Measurements from ENCODE around the gene PPFIA2. TPM values are rescaled to one million over a fixed set of nuclear protein-coding genes. Genes with fewer than 3 reads are reported as not detected.

Gene PPFIA2
- total RNA-seq, 1 donor from 2014 or later: not detected

DNA sequence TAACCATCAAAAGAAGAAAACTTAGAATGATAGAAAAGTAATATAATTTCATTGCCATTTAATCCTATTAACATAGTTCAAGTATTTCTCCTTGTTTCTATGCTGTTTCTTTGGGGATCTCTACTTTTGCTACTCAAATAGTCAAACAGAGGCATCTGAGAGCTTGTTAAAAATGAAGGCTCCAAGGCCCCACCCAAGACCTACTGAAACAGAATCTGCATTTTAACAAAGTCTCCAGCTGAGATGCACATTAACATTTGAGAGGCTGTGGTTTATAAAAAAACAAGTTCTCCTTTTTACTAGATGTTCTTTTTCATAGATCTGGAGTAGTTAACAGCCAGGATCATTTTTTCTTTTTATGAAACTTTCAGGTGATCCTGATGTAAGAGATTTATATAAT, 31.8 kb downstream of the PPFIA2 start:
- no peak for DNase-seq
- CTCF ChIA-PET: no interaction called here
- intact Hi-C loops (cut with micrococcal nuclease): no loop called here
- Mint-ChIP-seq H3K27ac (no peak overlapping the region), H3K4me3 (no peak overlapping the region), H3K9me3 (no peaks in the 10 kb centered on the region), H3K36me3 (ENCODE audit: low read depth) (no peaks in the 10 kb centered on the region), H3K27me3 (no peaks in the 10 kb centered on the region), H3K4me1 (no peaks in the 10 kb centered on the region)
- no peak for ATAC-seq (ENCODE audit: low read depth)
- POLR2A ChIA-PET: no interaction called here
- TF ChIP-seq, protein P1, sequence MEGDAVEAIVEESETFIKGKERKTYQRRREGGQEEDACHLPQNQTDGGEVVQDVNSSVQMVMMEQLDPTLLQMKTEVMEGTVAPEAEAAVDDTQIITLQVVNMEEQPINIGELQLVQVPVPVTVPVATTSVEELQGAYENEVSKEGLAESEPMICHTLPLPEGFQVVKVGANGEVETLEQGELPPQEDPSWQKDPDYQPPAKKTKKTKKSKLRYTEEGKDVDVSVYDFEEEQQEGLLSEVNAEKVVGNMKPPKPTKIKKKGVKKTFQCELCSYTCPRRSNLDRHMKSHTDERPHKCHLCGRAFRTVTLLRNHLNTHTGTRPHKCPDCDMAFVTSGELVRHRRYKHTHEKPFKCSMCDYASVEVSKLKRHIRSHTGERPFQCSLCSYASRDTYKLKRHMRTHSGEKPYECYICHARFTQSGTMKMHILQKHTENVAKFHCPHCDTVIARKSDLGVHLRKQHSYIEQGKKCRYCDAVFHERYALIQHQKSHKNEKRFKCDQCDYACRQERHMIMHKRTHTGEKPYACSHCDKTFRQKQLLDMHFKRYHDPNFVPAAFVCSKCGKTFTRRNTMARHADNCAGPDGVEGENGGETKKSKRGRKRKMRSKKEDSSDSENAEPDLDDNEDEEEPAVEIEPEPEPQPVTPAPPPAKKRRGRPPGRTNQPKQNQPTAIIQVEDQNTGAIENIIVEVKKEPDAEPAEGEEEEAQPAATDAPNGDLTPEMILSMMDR (IDR thresholded peaks at IDR 0.05): no peak

DNA sequence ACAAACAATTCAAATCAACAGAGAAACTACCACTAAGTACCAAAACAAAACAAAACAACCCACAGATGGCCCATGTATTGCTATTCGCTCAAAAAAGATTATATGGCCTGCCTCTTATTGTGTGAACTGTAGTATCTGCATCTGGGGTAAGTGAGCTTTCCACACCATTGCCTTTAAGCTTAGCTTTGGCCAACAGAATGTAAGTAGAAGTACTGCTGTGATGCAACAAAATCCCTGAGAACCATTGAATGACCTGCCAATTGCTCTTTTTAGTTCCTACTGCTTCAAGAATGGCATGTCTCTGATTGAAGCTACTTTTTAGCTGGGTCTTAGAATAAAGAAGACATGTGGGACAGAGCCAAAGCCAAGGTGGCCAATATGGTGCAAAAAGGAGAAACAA, 32.5 kb downstream of the PPFIA2 start:
- Mint-ChIP-seq H3K36me3 (ENCODE audit: low read depth) (no peaks in the 10 kb centered on the region), H3K27me3 (no peaks in the 10 kb centered on the region), H3K4me3 (no peak overlapping the region), H3K9me3 (no peaks in the 10 kb centered on the region), H3K4me1 (no peaks in the 10 kb centered on the region), H3K27ac (no peak overlapping the region)
- CTCF ChIA-PET: no interaction called here
- DNase-seq: no peak
- POLR2A ChIA-PET: no interaction called here
- ATAC-seq (ENCODE audit: low read depth): no peak
- TF ChIP-seq, protein P1 (IDR thresholded peaks at IDR 0.05): no peak
- intact Hi-C loops (cut with micrococcal nuclease): no loop called here

DNA sequence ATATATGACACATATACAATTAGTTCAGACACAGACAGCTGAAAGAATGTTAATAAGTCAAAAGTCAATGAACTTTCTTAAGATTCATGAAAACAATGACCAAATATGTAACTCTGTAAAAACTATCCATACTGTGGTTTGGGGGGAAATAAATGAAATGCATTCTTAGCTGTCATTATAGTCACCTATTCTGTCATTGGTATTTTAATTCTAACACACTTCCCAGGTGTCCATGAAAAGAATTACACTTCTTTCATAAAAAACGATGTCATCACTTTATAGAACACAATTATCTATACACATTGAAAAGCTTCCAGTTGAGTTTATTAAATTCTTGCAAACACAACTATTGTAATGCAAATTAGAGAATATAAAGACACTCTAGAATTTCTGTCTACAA, 35.8 kb downstream of the PPFIA2 start:
- Mint-ChIP-seq H3K4me1 (no peaks in the 10 kb centered on the region), H3K36me3 (ENCODE audit: low read depth) (no peaks in the 10 kb centered on the region), H3K9me3 (no peaks in the 10 kb centered on the region), H3K4me3 (no peak overlapping the region), H3K27ac (no peak overlapping the region), H3K27me3 (no peaks in the 10 kb centered on the region)
- intact Hi-C loops (cut with micrococcal nuclease): no loop called here
- TF ChIP-seq, protein P1 (IDR thresholded peaks at IDR 0.05): no peak
- CTCF ChIA-PET: no interaction called here
- POLR2A ChIA-PET: no interaction called here
- no peak for DNase-seq
- ATAC-seq (ENCODE audit: low read depth): no peak

DNA sequence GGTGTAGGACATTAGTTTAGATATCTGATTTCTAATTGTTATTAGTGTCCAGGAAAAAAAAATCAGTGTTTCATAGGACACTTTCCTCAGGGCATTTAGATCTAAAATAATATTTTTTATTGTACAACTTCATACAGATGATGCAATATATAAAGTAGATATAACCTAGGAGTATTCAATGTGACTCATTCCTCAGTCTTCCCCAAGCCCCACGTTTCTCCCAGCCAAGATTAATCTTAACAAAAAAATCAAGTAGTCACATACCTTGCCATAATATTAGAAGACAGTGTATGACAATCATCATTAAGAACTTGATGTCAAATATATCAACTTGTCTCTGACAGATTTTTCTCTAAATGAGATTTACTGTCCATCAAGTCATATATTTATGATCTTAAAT, 37.1 kb downstream of the PPFIA2 start:
- ATAC-seq (ENCODE audit: low read depth): no peak
- no peaks in the 10 kb centered on the region for H3K9me3 Mint-ChIP-seq
- no peak overlapping the region for H3K4me3 Mint-ChIP-seq
- no peaks in the 10 kb centered on the region for H3K4me1 Mint-ChIP-seq
- TF ChIP-seq, protein P1 (IDR thresholded peaks at IDR 0.05): no peak
- CTCF ChIA-PET: no interaction called here
- POLR2A ChIA-PET: no interaction called here
- H3K27me3 Mint-ChIP-seq: no peaks in the 10 kb centered on the region
- H3K36me3 Mint-ChIP-seq (ENCODE audit: low read depth): no peaks in the 10 kb centered on the region
- intact Hi-C loops (cut with micrococcal nuclease): no loop called here
- DNase-seq: no peak
- no peak overlapping the region for H3K27ac Mint-ChIP-seq

DNA sequence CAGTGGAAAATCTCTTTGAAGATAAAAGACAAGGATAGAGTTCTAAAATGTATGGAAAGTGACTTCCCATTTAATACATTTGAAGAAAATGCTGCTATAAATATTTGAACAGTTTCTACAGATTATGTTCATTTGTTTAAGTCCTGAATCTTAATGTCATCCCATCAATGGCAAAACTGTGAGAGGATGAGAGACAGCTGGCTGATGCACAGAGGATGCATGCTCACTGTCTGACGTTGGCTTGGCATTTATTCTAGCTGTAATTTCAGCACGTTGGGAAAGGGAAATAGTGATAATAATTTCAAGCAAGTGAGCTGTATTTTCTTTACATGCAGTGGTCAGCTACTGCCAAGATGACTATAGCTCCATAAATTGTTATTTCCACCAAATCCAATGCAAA, 40.5 kb downstream of the PPFIA2 start:
- Mint-ChIP-seq H3K4me3 (no peak overlapping the region), H3K27me3 (no peaks in the 10 kb centered on the region), H3K9me3 (no peaks in the 10 kb centered on the region), H3K27ac (no peak overlapping the region), H3K4me1 (no peaks in the 10 kb centered on the region), H3K36me3 (ENCODE audit: low read depth) (no peaks in the 10 kb centered on the region)
- ATAC-seq (ENCODE audit: low read depth) (no peak), DNase-seq (no peak)
- POLR2A ChIA-PET: no interaction called here
- intact Hi-C loops (cut with micrococcal nuclease): no loop called here
- TF ChIP-seq, protein P1 (IDR thresholded peaks at IDR 0.05): no peak
- CTCF ChIA-PET: no interaction called here

Data from activated B cell treated with CpG ODN at 0.5 μM for 24 hours (primary cell).